AG09309 (cell line): ENCODE data around the gene OR5H14.

Experiments
- DNase-seq: peaks from one replicate; pipeline ENCODE4 v3.0.0-alpha.2; 2010; ENCODE audit warnings: low read depth
- H3K4me3 ChIP-seq: 2 replicates; pipeline ENCODE4 v1.5.1; 2011; ENCODE audit warnings: mild to moderate bottlenecking, low read depth, low read length, moderate library complexity; ENCODE audit not compliant: control insufficient read depth
- TF ChIP-seq, protein P1 (sequence below): IDR thresholded peaks from 2 replicates; pipeline ENCODE4 v1.5.1; 2011; ENCODE audit warnings: mild to moderate bottlenecking, low read depth, low read length, inconsistent platforms; ENCODE audit not compliant: insufficient read depth, control insufficient read depth; ENCODE audit errors: missing control alignments

Gene OR5H14

GRCh38 chr3:98147179-98147578, at the start of gene OR5H14:
Gene OR5H14, plus strand, starts transcription at chr3:98147479. Its CDS starts 1,907 bp downstream, at chr3:98149386.
- TF ChIP-seq, protein P1, sequence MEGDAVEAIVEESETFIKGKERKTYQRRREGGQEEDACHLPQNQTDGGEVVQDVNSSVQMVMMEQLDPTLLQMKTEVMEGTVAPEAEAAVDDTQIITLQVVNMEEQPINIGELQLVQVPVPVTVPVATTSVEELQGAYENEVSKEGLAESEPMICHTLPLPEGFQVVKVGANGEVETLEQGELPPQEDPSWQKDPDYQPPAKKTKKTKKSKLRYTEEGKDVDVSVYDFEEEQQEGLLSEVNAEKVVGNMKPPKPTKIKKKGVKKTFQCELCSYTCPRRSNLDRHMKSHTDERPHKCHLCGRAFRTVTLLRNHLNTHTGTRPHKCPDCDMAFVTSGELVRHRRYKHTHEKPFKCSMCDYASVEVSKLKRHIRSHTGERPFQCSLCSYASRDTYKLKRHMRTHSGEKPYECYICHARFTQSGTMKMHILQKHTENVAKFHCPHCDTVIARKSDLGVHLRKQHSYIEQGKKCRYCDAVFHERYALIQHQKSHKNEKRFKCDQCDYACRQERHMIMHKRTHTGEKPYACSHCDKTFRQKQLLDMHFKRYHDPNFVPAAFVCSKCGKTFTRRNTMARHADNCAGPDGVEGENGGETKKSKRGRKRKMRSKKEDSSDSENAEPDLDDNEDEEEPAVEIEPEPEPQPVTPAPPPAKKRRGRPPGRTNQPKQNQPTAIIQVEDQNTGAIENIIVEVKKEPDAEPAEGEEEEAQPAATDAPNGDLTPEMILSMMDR, result no peak
- DNase-seq, result no peak

DNA sequence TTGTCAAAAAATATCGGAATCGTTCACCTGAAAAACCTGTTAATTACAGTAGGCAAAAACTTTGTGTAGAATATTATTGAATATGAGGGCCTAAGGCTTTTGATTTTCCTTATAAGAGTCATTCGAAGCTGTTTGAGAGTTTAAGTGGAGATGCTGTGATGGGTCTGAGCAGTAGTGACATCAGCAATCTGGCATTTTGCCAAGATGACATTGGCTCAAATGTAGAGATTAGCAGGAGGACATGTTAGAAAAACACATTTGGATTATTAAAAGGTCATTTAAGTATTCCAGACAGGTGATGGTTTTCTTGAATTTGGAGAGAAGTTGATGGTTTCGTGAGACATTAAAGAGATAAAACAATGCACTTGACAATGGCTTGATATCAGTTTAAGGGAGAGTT, 47.4 kb upstream of the OR5H14 start:
- TF ChIP-seq, protein P1, result no peak
- no peak overlapping the region for H3K4me3 ChIP-seq
- no peak for DNase-seq

More at GRCh38 chr3:98147179-98147578, at the start of gene OR5H14:
- no peak within 1 kb of the TSS for H3K4me3 ChIP-seq

DNA sequence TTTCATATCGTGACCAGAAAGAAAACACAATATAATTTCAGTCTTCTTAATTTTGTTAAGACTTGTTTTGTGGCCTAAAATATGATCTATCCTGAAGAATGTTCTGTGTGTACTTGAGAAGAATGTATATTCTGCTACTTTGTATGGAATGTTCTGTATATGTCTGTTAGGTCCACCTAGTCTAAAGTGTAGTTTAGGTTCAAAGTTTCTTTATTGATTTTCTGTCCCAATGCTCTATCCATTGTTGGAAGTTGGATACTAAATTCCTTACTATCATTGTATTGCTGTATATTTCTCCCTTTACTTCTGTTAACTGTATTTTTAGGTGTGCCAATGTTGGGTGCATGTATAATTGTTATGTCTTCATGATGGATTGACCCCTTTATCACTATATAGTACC, 39.1 kb upstream of the OR5H14 start:
- TF ChIP-seq, protein P1, result no peak
- DNase-seq, result no peak
- no peak overlapping the region for H3K4me3 ChIP-seq

DNA sequence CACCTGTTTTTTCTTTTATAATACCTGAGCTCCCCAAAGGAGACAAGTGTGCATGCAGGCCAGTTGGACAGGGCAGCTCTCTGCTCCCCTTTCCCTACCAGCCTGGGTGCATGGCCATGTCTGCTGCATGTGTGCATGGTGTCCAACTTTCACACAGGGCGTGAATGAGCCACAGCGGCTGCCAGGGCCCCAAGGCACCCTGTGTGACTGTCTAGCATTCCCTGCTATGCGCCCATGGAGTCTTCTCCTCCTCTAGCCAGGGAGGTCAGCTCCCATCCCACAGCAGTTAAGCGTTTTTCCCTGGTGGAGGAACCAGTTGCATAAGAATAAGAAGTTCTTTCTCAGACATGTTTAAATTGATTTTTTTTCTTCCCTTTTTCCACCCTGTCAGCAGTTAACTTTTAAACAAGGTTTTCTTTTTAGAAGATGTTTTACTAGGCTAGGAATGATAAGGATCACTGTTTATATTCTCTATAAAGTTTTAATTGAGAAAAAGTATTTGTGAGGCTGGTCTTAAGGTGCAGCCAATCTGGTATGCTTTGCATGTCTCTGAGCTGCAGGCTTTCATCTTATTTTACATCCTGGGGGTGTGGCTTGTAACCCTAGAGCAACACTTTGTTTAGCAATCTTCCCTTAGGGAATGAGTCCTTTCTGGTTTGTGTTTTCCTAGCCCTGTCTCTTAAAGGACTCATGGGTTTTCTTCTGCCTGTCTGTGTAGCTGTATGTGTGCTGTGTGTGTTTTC, 37.3 kb upstream of the OR5H14 start:
- TF ChIP-seq, protein P1, result no peak
- H3K4me3 ChIP-seq, result no peak overlapping the region
- DNase-seq, result no peak

DNA sequence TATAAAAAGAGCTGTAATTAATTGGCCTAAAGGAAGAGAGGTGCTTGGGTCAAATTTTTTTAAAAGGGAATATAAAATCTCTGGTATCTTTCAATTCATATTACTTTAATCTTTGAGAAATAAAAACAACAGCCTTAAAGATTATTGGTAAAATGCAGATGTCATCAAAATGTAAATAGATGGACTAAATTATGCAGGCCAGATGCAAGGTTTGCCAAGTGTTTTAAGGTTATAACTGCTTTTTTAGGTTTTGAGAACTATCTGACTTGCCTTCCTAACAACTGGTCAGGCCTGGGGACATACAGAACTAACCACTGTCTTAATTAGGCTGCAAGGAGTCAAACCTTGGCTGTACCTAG, 36.8 kb upstream of the OR5H14 start:
- TF ChIP-seq, protein P1, result no peak
- no peak overlapping the region for H3K4me3 ChIP-seq
- no peak for DNase-seq

- no peak overlapping the region for H3K4me3 ChIP-seq
- no peak for DNase-seq
- TF ChIP-seq, protein P1, result no peak
Observed at GRCh38 chr3:98114264-98114663, 33.0 kb upstream of the OR5H14 start.
